ENCODE data around the gene IER3.
"Not testable (repeated sequence)": the region's sequence is repeated elsewhere in the genome, so short reads cannot be mapped to it uniquely, and the experiment has no call there.

The IER3 gene

GRCh38 chr6:30722280-30723112 is 21.9 kb downstream of the IER3 start:
- peak; percentile 89 to 92 for DNase-seq

- DNase-seq, result not testable (repeated sequence)
Measured at GRCh38 chr6:30722025-30722279, 22.4 kb downstream of the IER3 start.

GRCh38 chr6:30721198-30722024 is 22.9 kb downstream of the IER3 start:
- DNase-seq, result peak; percentile 95 to 96

- DNase-seq, result peak; percentile 70 to 76
Measured at GRCh38 chr6:30720738-30721197, 23.6 kb downstream of the IER3 start.

GRCh38 chr6:30719791-30720737 is 24.3 kb downstream of the IER3 start, which contains the start of gene TUBB:
Gene TUBB (plus strand): TSS chr6:30720352. CDS start chr6:30720507, 155 bp downstream.
- DNase-seq, result peak; percentile 95 to 96

- DNase-seq, result no peak
Measured at GRCh38 chr6:30719356-30719755, 25.0 kb downstream of the IER3 start.

- not testable (repeated sequence) for DNase-seq
Measured at GRCh38 chr6:30717845-30718720, 26.3 kb downstream of the IER3 start.

GRCh38 chr6:30717129-30717844 is 27.1 kb downstream of the IER3 start, which contains the start of gene MDC1:
Gene MDC1 (minus strand): TSS chr6:30717281. CDS start chr6:30715175, 2,106 bp downstream.
- DNase-seq, result peak; percentile 99

- DNase-seq, result no peak
Measured at GRCh38 chr6:30716879-30717128, 27.5 kb downstream of the IER3 start.

GRCh38 chr6:30714263-30714662 is 30.1 kb downstream of the IER3 start:
- DNase-seq, result no peak

- no peak for DNase-seq
Measured at GRCh38 chr6:30712441-30712945, 31.9 kb downstream of the IER3 start.

GRCh38 chr6:30711758-30712380 is 32.5 kb downstream of the IER3 start:
- DNase-seq, result no peak

- no peak for DNase-seq
Measured at GRCh38 chr6:30709101-30709868, 35.1 kb downstream of the IER3 start.

- no peak for DNase-seq
Measured at GRCh38 chr6:30707281-30707850, 37.0 kb downstream of the IER3 start.

GRCh38 chr6:30705620-30706019 is 38.7 kb downstream of the IER3 start:
- no peak for DNase-seq

- DNase-seq, result no peak
Measured at GRCh38 chr6:30703821-30704220, 40.5 kb downstream of the IER3 start.

GRCh38 chr6:30703011-30703410 is 41.3 kb downstream of the IER3 start:
- DNase-seq, result no peak

- DNase-seq, result no peak
Measured at GRCh38 chr6:30700340-30700739, 44.0 kb downstream of the IER3 start.

GRCh38 chr6:30696432-30696831 is 47.9 kb downstream of the IER3 start:
- DNase-seq, result no peak

Data from activated CD4-positive, alpha-beta T cell treated with anti-CD3 and anti-CD28 coated beads, Interleukin-2, amount 50 U/mL, for 48 hours (primary cell).